ENCODE data around the gene ACER3. TPM values are rescaled to one million over a fixed set of nuclear protein-coding genes. Genes with fewer than 3 reads are reported as not detected.

Gene ACER3
- total RNA-seq, 1 donor from 2014 or later, result 11.8 TPM

DNA sequence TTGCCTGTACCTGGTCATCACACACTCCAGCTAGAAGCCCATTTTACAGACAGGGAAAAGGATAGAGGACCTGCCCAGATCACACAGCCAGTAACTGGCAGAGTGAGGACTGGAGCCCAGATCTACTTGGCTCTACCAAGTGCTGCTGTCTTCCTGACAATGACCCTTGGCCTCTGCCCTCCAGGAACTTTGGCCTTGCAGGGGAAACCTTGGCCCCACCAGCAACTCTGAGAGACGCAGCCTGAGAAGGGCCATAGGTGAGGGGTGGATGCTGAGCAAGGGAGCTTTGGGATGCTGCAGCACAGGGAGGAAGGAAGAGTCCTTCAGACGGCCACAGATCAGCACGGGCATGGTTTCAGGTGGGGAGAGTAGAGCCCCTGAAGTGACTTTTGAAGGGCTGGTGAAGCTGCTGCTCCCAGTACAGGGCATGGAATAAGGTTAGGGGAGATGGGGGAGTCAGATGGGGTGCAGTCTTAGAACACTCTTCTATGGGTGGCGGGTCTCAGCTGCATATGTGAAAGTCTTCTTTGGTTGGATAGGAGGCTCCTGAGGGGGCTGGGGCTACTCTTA is 204.0 kb downstream of the ACER3 start:
- TF ChIP-seq, protein P1, sequence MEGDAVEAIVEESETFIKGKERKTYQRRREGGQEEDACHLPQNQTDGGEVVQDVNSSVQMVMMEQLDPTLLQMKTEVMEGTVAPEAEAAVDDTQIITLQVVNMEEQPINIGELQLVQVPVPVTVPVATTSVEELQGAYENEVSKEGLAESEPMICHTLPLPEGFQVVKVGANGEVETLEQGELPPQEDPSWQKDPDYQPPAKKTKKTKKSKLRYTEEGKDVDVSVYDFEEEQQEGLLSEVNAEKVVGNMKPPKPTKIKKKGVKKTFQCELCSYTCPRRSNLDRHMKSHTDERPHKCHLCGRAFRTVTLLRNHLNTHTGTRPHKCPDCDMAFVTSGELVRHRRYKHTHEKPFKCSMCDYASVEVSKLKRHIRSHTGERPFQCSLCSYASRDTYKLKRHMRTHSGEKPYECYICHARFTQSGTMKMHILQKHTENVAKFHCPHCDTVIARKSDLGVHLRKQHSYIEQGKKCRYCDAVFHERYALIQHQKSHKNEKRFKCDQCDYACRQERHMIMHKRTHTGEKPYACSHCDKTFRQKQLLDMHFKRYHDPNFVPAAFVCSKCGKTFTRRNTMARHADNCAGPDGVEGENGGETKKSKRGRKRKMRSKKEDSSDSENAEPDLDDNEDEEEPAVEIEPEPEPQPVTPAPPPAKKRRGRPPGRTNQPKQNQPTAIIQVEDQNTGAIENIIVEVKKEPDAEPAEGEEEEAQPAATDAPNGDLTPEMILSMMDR (IDR thresholded peaks at IDR 0.05), result no peak
- Mint-ChIP-seq H3K36me3 (ENCODE audit: low read depth) (no peaks in the 10 kb centered on the region), H3K4me1 (peaks cover 10% of the 10 kb centered on the region), H3K27ac (no peak overlapping the region), H3K27me3 (no peaks in the 10 kb centered on the region), H3K9me3 (peaks cover 3% of the 10 kb centered on the region), H3K4me3 (peak overlapping the region; percentile 3)
- DNase-seq (no peak), ATAC-seq (ENCODE audit: low read depth) (no peak)
- ChIA-PET CTCF (interaction anchor here (1.7 kb wide), 1 partner anchor 27 kb away, joined by 9 read pairs; no protein-coding TSS in a partner anchor), POLR2A (no interaction called here)
- intact Hi-C loops (cut with micrococcal nuclease), result loop anchor here (10.0 kb wide), 1 partner anchor 410 kb away; the partner anchor contains the start of gene PAK1

- ChIA-PET CTCF (interaction anchor here (1.7 kb wide), 1 partner anchor 26 kb away, joined by 9 read pairs; no protein-coding TSS in a partner anchor), POLR2A (no interaction called here)
- Mint-ChIP-seq H3K36me3 (ENCODE audit: low read depth) (no peaks in the 10 kb centered on the region), H3K4me3 (peak overlapping the region; percentile 85), H3K9me3 (peaks cover 3% of the 10 kb centered on the region), H3K4me1 (peaks cover 10% of the 10 kb centered on the region), H3K27ac (peak overlapping the region; percentile 54), H3K27me3 (no peaks in the 10 kb centered on the region)
- TF ChIP-seq, protein P1 (IDR thresholded peaks at IDR 0.05), result no peak
- intact Hi-C loops (cut with micrococcal nuclease), result loop anchor here (1.0 to 10.0 kb wide), 4 partner anchors 19 to 409 kb away; partner anchors contain the start of genes ACER3 and PAK1
- DNase-seq (no peak), ATAC-seq (ENCODE audit: low read depth) (no peak)
These were observed 205.1 kb downstream of the ACER3 start for GRCh38 chr11:77065878-77066228.

DNA sequence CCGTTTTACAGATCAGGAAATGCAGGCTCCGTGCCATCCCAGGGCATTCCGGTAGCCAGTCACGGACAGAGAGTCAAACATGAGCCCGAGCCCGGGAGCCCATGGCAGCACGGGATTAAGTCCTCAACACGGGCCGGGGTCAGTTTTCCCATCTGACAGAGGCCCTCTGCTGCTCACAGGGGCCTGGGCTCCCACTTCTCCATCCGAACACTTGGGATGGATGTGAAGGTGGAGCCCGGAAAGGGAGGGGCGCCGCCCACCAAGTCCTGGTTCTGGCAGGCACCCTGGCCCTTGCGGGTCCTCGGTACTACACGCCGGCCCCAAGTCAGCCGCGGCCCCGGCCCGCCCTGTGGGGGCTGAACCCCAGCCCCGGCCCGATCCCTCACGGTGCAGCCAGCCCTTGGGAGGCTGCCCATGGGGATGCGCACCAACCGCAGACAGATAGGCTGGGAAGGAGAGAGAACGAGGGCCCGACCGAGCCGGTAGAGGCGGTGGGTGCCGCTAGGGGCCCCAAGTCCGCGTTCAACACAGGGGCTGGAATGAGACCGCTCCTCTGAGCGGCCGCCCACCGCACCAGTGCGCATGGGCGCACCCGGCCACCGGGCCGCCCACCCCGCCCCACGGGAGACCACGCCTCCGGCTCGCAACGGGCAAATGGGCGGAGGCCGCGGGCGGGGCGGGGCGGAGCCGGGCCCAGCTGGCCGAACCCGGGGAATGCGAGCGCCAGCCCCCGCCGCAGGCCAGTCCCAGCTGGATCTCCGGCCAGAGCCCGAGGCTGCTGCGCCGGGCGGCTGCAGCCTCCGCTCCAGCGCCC is 205.7 kb downstream of the ACER3 start, which contains the start of gene CAPN5:
TSS of gene CAPN5 (plus strand) at position 743 of the 814 bp plus-strand sequence. CDS start 17,916 bp downstream, outside the sequence.
- ATAC-seq (ENCODE audit: low read depth) (peak; percentile 95), DNase-seq (peak; percentile 93)
- ChIA-PET POLR2A (interaction anchor here (1.0 kb wide), 1 partner anchor 19 kb away, joined by 11 read pairs; no protein-coding TSS in a partner anchor), CTCF (interaction anchor here (1.7 kb wide), 1 partner anchor 25 kb away, joined by 9 read pairs; no protein-coding TSS in a partner anchor)
- Mint-ChIP-seq H3K27me3 (no peaks in the 10 kb centered on the region), H3K27ac (peak within 1 kb of the TSS; percentile 54), H3K4me1 (peaks cover 10% of the 10 kb centered on the region), H3K9me3 (no peaks in the 10 kb centered on the region), H3K4me3 (peak within 1 kb of the TSS; percentile 85), H3K36me3 (ENCODE audit: low read depth) (no peaks in the 10 kb centered on the region)
- intact Hi-C loops (cut with micrococcal nuclease), result loop anchor here (1.0 to 10.0 kb wide), 4 partner anchors 19 to 408 kb away; partner anchors contain the start of genes ACER3 and PAK1
- TF ChIP-seq, protein P1 (IDR thresholded peaks at IDR 0.05), result no peak

DNA sequence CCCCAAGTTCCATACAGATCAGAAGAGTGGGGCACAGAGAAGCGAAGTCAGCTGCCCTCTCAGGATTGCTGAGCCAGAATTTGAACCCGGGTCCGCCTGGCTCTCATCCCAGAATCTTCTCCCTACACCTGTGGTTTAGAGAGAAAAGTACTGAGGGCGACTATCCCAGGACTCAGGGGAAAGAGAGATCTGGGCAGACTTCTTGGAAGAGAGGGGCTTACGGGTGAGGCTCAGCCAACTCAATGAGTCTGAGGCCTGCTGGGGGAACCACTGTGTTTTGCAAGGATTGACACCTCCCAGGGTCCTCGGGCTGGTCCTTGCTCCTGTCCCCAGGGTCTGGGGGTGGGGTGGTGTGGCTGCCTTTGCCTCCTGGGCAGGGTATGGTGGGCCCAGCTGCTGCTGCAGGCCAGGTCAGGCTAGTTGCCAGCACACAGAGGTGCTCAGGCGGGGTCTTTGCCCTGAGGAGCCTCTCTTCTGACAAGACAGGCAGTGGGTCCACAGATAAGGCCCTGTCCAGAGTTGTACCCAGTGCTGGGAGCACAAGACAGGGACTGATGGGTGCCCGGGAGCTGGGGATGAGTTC is 207.2 kb downstream of the ACER3 start:
- intact Hi-C loops (cut with micrococcal nuclease), result loop anchor here (2.0 to 10.0 kb wide), 2 partner anchors 207 to 407 kb away; partner anchors contain the start of genes ACER3 and PAK1
- DNase-seq, result peak; percentile 15
- no peaks in the 10 kb centered on the region for H3K27me3 Mint-ChIP-seq
- no peaks in the 10 kb centered on the region for H3K9me3 Mint-ChIP-seq
- H3K27ac Mint-ChIP-seq, result no peak overlapping the region
- POLR2A ChIA-PET, result no interaction called here
- H3K36me3 Mint-ChIP-seq (ENCODE audit: low read depth), result no peaks in the 10 kb centered on the region
- H3K4me1 Mint-ChIP-seq, result peaks cover 10% of the 10 kb centered on the region
- H3K4me3 Mint-ChIP-seq, result peak overlapping the region; percentile 68
- TF ChIP-seq, protein P1 (IDR thresholded peaks at IDR 0.05), result no peak
- no peak for ATAC-seq (ENCODE audit: low read depth)
- CTCF ChIA-PET, result no interaction called here

Measured in activated B cell treated with CpG ODN at 0.5 μM for 24 hours (primary cell).